Activated CD8-positive, alpha-beta memory T cell treated with anti-CD3 and anti-CD28 coated beads for 24 hours (primary cell): Measurements from ENCODE around the gene ZIC5.

Experiments
- DNase-seq: peaks from one replicate; pipeline ENCODE4 v3.0.0-alpha.2; 2020

Gene ZIC5

DNA sequence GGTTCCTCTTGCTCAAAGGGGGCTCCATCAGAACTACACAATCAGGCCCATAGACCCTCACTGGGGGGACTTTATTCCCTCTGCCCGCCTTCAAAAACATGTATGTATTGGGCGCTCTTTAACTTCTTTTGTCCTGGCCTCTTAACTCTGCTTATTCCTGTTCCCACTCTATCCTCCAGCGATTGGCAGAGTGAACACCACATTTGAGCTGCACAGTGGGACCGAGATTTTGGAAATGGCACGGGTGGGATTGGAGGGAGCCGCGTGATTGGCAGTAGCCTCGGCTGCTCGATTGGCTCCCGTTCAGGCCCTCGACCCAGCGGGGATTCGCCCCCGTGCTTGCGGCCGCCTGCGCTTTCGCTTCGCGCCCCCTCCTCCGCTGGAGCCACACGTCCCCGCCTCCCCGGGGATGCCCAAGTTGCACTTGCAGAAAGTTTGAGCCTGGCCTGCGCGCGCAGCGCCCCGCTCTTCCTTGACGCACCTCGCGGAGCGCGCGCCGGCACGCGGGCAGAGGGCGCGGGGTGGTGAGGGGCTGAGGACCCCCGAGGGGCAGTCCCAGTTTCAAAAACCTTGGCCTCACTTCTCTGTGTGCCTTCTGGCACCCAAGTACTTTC lies at the start of gene ZIC5:
TSS of gene ZIC5 (minus strand) at position 192 of the 614 bp plus-strand sequence. CDS start at position 28, 164 bp downstream.
- no peak for DNase-seq

DNA sequence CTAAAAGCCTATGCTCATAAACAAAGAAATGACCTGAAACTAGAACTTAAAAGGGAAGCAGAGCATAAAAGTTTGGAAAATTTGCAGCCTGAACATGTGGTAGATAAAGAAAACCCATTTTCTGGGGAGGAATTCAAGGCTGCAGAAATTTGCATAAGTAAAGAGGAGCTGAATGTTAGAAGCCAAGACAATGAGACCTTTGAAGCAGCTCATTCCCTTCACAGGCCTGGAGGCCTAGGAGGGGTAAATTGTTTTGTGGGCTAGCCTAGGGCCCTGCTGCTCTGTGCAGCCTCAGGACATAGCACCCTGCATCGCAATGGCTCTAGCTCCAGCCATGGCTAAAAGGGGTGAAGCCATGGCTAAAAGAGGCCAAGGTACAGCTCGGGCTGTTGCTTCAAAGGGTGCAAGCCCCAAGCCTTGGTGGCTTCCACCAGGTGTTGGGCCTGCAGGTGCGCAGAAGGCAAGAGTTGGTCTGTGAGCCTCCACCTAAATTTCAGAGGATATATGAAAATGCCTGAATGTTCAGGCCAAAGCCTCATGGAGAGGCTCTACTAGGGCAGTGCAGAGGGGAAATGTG lies 48.3 kb upstream of the ZIC5 start:
- no peak for DNase-seq

- no peak for DNase-seq
Observed at GRCh38 chr13:100014621-100015020, 43.1 kb upstream of the ZIC5 start.

GRCh38 chr13:99998261-99998660 lies 26.7 kb upstream of the ZIC5 start:
- DNase-seq: no peak

- DNase-seq: no peak
Observed at GRCh38 chr13:99997702-99998214, 26.2 kb upstream of the ZIC5 start.

DNA sequence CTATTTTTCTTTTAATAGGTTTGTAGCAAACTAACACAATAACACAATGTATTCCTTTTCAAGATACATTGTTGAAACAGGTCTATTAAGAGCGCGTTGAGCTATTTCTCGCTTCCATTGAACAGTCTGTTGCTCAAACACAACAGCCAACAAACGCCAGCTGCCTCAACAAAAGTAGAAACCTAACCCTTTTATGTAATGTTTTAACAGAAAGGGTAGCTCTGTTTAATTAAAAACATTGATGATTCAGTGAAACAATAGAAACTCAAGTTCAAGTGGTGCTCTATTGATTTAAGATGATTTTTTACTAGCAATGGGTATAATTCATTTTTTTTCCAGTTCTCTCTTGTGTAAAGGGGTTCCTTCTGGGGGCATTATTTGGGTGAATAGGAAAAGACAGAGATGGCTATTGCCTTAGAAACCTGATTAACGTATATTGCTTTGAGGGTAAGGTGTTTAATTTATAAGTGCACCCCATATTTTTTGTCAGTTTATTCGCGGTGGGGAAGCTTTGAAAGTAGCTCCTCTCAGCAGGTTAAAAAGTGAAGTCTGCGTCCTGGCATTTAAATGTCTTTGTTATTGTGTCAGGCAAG lies 24.9 kb upstream of the ZIC5 start:
- no peak for DNase-seq

- no peak for DNase-seq
Observed at GRCh38 chr13:99995589-99996380, 24.2 kb upstream of the ZIC5 start.

- no peak for DNase-seq
Observed at GRCh38 chr13:99995104-99995588, 23.6 kb upstream of the ZIC5 start.

DNA sequence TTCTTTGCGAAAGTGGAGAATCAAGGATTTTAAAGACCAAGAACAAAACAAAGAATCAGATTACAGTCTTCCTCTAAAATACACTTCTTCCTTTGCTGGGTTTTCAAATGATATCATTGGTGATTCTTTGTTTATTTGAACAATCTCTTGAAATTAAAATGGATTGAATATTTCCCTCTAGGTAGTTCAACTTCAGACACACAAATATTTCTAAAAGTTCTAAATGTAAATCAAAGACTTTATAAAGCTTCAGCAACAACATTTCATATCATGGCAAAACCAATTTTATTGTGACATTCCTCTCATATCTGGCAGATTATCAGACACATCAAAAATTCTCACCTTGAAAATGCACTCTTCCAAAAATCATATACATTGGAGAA lies 23.1 kb upstream of the ZIC5 start:
- no peak for DNase-seq

DNA sequence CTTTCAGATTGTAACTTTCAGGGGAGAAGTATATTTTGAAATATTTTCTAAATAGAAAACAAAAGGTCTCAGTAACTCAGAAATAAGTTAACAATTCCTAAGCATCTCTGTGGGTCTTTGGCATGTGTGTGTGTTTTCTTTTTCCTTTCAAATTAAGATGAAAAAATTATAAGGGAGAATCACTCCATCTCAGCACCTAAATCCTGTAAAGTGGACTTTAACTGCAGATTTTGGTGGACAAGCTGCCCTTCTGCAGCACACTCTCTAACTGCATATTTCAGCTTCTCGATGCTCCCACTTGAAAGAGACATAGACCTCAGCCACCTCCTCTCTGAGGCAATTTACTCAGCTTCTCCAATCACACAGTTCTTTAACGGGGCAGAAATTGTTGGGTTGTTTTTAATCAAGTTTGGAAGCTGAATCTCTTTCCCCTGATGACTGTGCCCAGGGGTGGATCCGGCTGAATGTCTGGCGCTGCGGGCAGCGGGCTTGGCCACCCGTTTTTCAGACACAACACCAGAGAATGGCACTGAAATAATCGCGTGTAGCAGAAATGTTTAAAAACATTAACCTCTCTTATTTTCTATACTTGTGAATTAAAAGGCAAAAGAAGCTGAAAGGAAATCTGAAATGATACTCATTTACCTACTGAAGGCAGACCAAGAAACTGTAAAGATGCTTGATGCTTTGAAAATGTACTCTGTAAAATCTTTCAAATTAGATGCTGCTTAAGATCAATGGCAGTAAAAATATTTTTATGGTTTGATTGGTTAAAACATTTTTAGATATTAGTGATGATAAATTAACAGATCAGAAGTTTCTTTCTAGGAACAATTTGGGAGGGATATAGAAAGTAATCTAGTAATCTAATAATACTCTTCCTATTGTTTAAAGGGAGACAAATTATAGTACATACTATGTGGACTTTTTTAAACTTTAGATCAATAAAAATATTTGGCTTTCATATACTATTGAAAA lies 22.4 kb upstream of the ZIC5 start:
- no peak for DNase-seq

- no peak for DNase-seq
Observed at GRCh38 chr13:99992949-99993351, 21.4 kb upstream of the ZIC5 start.

DNA sequence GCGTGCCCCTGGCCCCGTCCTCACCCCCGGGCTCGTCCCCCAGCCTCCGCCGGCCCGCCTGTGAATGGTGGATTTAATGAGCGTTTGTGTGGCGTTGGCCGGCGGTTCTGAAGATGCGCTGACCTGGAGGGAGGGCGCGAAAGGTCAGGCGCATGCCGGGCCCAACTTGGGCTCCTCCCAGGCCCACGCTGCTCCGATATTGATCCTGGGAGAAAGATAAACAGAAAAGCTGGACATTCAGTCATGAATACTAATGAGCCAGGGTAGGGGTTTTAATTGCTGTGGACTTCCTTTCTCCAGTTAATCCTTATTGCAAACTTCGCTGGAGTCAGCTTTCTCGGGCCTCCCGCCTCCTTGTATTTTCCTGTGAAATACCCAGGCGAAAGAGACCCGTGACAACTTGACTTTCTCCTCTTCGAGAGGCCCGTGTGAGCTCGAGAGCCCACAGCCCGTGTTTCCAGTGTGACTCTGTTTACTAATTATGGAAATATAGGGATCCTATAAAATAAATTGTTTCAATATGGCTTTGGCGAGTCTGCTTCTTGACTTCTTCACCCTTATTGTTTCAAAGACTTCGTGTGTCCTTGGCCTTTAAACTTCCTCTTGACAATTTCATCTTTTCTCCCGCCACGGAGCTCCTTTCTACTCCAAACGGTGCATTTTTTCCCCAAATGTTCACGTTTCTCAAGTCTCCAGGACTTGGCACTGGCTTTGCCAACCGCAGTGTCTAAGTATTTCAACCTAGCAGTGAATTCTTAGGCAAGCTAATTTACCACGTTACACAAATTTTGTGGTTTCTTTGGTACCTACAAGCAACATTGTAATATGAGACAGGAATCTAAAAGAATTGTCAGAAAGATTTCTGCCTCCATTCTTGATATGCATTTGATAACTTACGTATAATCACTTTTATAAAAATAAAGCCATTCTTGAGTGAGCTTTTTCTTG lies 20.5 kb upstream of the ZIC5 start:
- DNase-seq: no peak

GRCh38 chr13:99991013-99991827 lies 19.7 kb upstream of the ZIC5 start:
- no peak for DNase-seq

DNA sequence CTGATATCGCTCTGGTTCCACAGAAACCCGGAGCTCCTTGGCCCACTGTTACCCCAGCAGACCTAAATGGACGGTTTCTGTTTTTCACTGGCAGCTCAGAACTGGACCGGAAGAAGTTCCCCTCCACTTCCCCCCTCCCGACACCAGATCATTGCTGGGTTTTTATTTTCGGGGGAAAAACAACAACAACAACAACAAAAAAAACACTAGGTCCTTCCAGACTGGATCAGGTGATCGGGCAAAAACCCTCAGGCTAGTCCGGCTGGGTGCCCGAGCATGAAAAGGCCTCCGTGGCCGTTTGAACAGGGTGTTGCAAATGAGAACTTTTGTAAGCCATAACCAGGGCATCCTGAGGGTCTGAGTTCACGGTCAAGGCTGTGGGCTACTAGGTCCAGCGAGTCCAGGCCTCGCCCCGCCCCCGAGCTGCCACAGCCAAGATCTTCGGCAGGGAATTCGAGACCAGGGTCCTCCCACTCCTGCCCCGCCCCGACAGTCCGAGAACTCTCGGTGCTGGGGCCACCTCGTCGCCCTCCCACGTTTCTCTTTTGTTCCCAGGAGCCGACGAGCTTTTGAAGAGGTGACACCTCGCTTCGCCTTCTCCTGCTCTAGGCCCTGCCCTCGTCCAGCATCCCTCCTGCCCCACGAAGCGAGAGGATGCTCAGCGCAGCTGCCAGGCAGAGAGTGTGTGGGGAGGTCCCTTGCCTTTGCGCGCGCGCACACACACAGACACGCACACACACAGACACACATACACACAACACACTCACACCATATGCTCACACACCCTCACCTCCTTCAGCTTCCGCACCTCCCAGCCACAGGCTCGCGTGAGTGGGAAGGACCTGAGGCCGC lies 18.8 kb upstream of the ZIC5 start:
- no peak for DNase-seq

DNA sequence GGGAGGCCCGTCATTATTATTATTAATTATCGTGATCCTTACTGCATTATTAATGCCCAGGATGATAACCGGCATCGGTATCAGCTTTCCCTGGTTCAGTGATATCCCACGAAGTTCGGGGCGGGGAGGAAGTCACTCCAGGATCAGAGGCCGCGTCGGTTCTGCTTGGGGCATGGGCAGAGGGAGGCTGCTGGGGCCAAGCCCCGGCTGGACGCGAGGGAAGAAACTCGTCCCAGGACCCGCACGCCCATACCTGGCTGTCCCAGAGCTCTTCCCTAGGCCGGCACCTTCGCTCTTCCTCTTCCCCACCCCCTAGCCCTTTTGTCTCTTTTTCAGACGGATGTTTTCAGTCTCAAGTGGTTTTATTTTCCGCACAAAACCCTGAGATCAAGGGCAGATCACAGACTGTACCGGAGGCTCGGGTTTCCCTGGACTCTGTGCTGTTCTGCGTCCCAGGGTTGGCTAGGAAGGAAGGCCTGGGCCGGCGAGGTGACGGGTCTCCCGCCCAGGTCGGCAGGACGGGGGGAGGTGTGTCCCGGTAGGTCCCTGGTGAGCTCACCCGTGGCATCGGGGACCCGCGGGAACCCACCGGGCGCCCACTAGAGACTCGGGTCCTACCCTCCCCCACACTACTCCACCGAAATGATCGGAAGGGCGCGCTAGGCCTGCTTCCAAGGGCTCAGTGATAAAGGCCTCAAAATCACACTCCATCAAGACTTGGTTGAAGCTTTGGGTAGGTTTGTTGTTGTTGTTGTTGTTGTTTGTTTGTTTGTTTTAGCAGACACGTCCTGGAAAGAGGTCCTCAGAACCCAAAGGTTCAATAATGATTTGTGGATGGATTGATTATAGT lies 17.9 kb upstream of the ZIC5 start:
- no peak for DNase-seq

DNA sequence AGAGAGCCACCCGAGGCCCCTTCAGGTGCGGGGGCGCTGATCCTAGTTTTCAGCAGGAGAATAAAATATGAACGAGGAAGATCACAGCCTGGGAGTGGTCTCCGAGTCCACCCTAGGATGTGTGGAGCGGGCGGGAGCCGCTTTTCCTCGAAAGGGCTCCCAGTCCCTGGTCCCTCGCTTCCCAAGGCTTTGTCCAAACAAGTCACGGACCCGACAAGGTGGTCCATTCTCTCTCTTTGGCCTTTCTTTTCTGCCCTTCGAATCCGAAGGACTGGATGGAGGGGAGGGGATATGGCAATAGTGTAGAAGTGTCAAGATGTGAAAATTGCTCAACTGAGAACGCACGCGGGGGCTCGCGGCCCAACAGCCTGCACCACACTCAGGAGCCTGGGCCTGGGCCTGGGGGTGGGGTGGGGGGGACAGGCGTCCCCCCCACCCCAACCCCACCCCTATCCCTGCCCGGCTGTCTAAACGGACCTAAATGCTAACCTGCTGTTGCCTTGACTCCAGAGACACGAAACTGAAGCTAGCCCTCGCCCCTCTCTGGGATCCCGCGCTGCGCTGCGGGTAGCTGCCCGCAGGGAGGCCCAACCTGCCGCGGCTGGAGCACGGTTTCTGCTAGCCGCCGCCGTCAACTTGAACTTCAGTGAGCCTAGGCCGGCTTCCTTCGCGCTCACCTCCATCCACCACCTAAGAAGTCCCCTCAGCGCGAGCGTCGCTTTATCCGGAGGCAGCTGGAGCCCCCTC lies 17.1 kb upstream of the ZIC5 start:
- DNase-seq: no peak
